ENCODE measurements around the gene PSAP.
"Not testable (repeated sequence)": the region's sequence is repeated elsewhere in the genome, so short reads cannot be mapped to it uniquely, and the experiment has no call there.

The PSAP gene

GRCh38 chr10:71880425-71881306 lies 29.6 kb upstream of the PSAP start:
- H3K27ac ChIP-seq: no peak overlapping the region
- TF ChIP-seq ZFX (IDR thresholded peaks at IDR 0.05; ENCODE audit: borderline replicate concordance) (no peak), CTCF (IDR thresholded peaks at IDR 0.05) (no peak)

- TF ChIP-seq ZFX (IDR thresholded peaks at IDR 0.05; ENCODE audit: borderline replicate concordance) (no peak), CTCF (IDR thresholded peaks at IDR 0.05) (no peak)
- no peak overlapping the region for H3K27ac ChIP-seq
Measured at GRCh38 chr10:71878327-71879034, 27.4 kb upstream of the PSAP start.

DNA sequence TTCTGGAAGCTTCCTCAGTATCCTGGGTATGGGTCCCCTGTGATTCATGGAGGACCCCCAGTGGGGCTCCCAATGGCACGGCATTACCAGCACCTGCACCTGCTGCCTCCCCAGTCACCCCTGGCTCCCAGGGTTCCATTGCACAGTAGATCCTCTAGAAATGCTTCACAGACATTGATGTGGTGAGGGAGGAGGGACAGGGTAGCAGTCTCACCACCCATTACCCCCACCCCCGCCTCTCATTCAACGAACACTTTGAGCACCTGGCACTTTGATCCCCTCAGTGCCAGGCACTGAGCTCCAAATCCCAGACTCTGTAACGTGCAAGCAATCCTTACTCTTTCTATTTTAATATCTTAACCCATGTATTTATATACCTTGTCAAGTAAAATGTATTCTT lies 26.8 kb upstream of the PSAP start:
- no peak for TF ChIP-seq CTCF (IDR thresholded peaks at IDR 0.05)
- TF ChIP-seq ZFX (IDR thresholded peaks at IDR 0.05; ENCODE audit: borderline replicate concordance): no peak
- H3K27ac ChIP-seq: no peak overlapping the region

GRCh38 chr10:71874680-71875354 lies 23.8 kb upstream of the PSAP start:
- not testable (repeated sequence) for H3K27ac ChIP-seq

DNA sequence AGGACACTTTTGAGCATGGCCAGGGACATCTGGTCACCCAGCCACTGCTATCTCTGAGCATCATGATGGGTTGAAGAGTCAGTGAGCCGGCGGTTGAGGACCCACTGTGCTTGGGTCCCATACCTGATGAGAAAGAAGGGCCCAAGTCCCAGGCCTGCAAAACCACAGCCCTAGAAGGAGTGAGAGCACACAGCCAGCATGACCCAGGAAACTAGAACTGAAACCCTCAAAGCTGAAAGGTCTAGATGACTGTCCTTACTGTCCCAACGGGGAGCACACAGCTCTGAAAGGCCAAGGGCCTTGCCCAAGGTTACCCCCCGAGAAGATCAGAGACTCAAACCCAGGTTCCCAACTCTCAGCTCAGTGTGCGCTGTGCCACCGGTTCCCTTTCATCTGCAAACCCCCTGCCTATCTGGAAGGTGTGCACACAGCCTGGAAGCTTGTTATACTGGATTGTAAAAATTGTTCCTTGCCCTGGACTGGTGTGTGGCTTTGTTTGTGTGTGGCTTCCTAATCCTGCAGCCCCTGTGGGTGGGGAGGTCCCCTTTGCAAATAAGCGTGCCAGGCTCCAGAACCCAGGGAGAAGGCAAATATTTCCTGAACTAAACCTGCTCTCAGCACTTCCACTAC lies 22.6 kb upstream of the PSAP start:
- TF ChIP-seq ZFX (IDR thresholded peaks at IDR 0.05; ENCODE audit: borderline replicate concordance): no peak
- no peak for TF ChIP-seq CTCF (IDR thresholded peaks at IDR 0.05)
- no peak overlapping the region for H3K27ac ChIP-seq

GRCh38 chr10:71869601-71870000 lies 18.6 kb upstream of the PSAP start:
- H3K27ac ChIP-seq: not testable (repeated sequence)

DNA sequence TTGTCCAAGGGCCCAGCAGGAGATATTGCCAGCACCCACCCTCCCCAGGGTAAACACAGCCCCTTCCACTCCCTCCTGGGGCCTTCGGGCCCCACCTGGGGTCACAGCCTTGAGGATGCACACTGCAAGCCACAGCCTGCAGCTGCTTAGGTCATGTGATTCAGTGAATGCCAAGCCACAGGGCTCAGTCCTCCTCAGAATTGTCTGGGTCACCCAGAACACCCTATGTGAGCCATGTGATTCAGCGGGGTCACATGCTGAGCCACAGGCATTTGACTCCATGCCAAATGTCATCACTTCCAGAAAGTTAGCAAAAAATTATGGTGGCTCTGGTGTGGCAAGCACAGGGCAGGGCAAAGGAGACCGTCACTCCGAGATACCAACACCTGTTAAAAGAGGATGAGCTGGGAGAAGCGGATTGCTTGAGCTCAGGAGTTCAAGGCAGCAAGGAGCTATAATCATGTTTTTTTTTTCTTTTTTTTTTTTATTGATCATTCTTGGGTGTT lies 17.2 kb upstream of the PSAP start:
- no peak for TF ChIP-seq CTCF (IDR thresholded peaks at IDR 0.05)
- TF ChIP-seq ZFX (IDR thresholded peaks at IDR 0.05; ENCODE audit: borderline replicate concordance): no peak
- H3K27ac ChIP-seq: no peak overlapping the region
